Left colon (tissue), 2 donors: ENCODE results near the gene AIFM2. TPM values are rescaled to one million over a fixed set of nuclear protein-coding genes. Genes with fewer than 3 reads are reported as not detected.
A peak's percentile ranks its signal among the peaks of the same experiment; 100 is the strongest.

Source experiments
- ATAC-seq: fragments of 200-7000 bp; cut with Tn5 transposase; one replicate; pipeline ENCODE4 v1.9.1; 2020; ENCODE audit warnings: mild to moderate bottlenecking, moderate library complexity
- DNase-seq, 2 donors: peaks; one replicate each; pipeline ENCODE4 v3.0.0-alpha.2; 2020
- intact Hi-C, 2 donors: fragments of 100-400 bp; cut with DNase I in 1 of 2; cut with micrococcal nuclease in 1 of 2; formaldehyde crosslinking; loops; one replicate each; pipeline versions ENCODE4 v1.11.2 to v1.14.0; 2022; cut with DNase I, micrococcal nuclease
- total RNA-seq, 2 donors: library from RNA; stranded (reverse); fragmentation: NEBNext Ultra II Directional; extraction: Animal tissue kit (Norgen Biotek cat#: 25700); gene quantifications; one replicate each; pipeline ENCODE4 v1.2.1, GENCODE V29; 2021
- donor health status: DM: no; HTN: no; CAD: no.
- donor health status: DM: yes; HTN: yes; CAD: no.

Gene AIFM2
- total RNA-seq, 2 donors from 2014 or later: 21.8 to 32.4 TPM

- intact Hi-C loops: no loop called here
- DNase-seq: no peak
- no peak for ATAC-seq
Measured at GRCh38 chr10:70148516-70148915, 15.9 kb upstream of the AIFM2 start.

- DNase-seq (no peak), ATAC-seq (no peak)
- intact Hi-C loops: no loop called here
Measured at GRCh38 chr10:70147259-70147625, 14.6 kb upstream of the AIFM2 start.

- DNase-seq (peak; percentile 98), ATAC-seq (peak; percentile 89)
- intact Hi-C loops: no loop called here
Measured at GRCh38 chr10:70146489-70147258, 14.0 kb upstream of the AIFM2 start, which contains the start of gene TYSND1. TSS of gene TYSND1 (minus strand) at chr10:70146700. CDS start at chr10:70146586, 114 bp downstream.

GRCh38 chr10:70145666-70146488 is 13.3 kb upstream of the AIFM2 start:
- DNase-seq (peak in 1 of 2 donors; percentile 76), ATAC-seq (peak; percentile 67)
- intact Hi-C loops: no loop called here

GRCh38 chr10:70145166-70145665 is 12.6 kb upstream of the AIFM2 start:
- peak; percentile 1 for ATAC-seq
- peak in 1 of 2 donors; percentile 39 for DNase-seq
- intact Hi-C loops: no loop called here

GRCh38 chr10:70144372-70145110 is 11.9 kb upstream of the AIFM2 start:
- ATAC-seq (no peak), DNase-seq (no peak)
- intact Hi-C loops: no loop called here

GRCh38 chr10:70142555-70142954 is 9.9 kb upstream of the AIFM2 start:
- intact Hi-C loops: no loop called here
- ATAC-seq: no peak
- DNase-seq: no peak

- ATAC-seq: no peak
- no peak for DNase-seq
- intact Hi-C loops: no loop called here
Measured at GRCh38 chr10:70140297-70140696, 7.7 kb upstream of the AIFM2 start.

GRCh38 chr10:70139997-70140250 is 7.3 kb upstream of the AIFM2 start:
- ATAC-seq (no peak), DNase-seq (no peak)
- intact Hi-C loops: no loop called here

GRCh38 chr10:70139151-70139996 is 6.7 kb upstream of the AIFM2 start:
- intact Hi-C loops: no loop called here
- no peak for DNase-seq
- no peak for ATAC-seq

- ATAC-seq (peak; percentile 86), DNase-seq (peak; percentile 70 to 80)
- intact Hi-C loops: no loop called here
Measured at GRCh38 chr10:70137927-70138883, 5.6 kb upstream of the AIFM2 start.

GRCh38 chr10:70137135-70137534 is 4.5 kb upstream of the AIFM2 start:
- no peak for DNase-seq
- intact Hi-C loops: no loop called here
- no peak for ATAC-seq

- intact Hi-C loops: no loop called here
- ATAC-seq (no peak), DNase-seq (no peak)
Measured at GRCh38 chr10:70135684-70136083, 3.1 kb upstream of the AIFM2 start.

- intact Hi-C loops: no loop called here
- no peak for DNase-seq
- ATAC-seq: no peak
Measured at GRCh38 chr10:70135046-70135445, 2.4 kb upstream of the AIFM2 start.

GRCh38 chr10:70131560-70131937 is 1.1 kb downstream of the AIFM2 start:
- no peak for DNase-seq
- ATAC-seq: peak; percentile 5
- intact Hi-C loops: no loop called here

- intact Hi-C loops: no loop called here
- DNase-seq: no peak
- ATAC-seq: peak; percentile 25
Measured at GRCh38 chr10:70130878-70131559, 1.6 kb downstream of the AIFM2 start.
